PC-9 (cell line): ENCODE results near the gene PSTK. TPM values are rescaled to one million over a fixed set of nuclear protein-coding genes. Genes with fewer than 3 reads are reported as not detected.

Experiments used
- BruUV-seq: library from RNA; stranded (reverse); fragments of 400-500 nt; replicated peaks from 2 replicates; lab custom pipeline; 2021; lab: Mats Ljungman, UMichigan
- CTCF ChIA-PET: fragments of 300-600 bp; sonication (Branson Sonifier 250); formaldehyde crosslinking; loops from one replicate; lab custom pipeline; 2022; ENCODE audit warnings: antibody characterized with exemption; lab: Charles Lee
- POLR2A ChIA-PET: fragments of 300-600 bp; sonication (Branson Sonifier 250); formaldehyde crosslinking; loops from one replicate; lab custom pipeline; 2022; ENCODE audit warnings: antibody characterized with exemption; ENCODE audit not compliant: unreplicated experiment; lab: Charles Lee
- DNase-seq, 2 experiments: peaks; one replicate each; pipeline versions ENCODE4 v3.0.0 to v3.0.0-alpha.2; 2015 to 2022; ENCODE audit warnings: mixed read lengths in 1 of 2
- H2AFZ ChIP-seq: fragments of 200-600 bp; sonication (generic); 2 replicates; pipeline ENCODE4 v1.8.1; 2017; ENCODE audit warnings: antibody characterized with exemption
- H3F3A ChIP-seq: fragments of 200-600 bp; sonication (generic); 2 replicates; pipeline ENCODE4 v1.8.1; 2017; ENCODE audit warnings: antibody characterized with exemption, mild to moderate bottlenecking, low read depth; ENCODE audit not compliant: insufficient read depth
- H3K27ac ChIP-seq: fragments of 200-600 bp; sonication (generic); 2 replicates; pipeline ENCODE4 v1.6.1; 2016; ENCODE audit warnings: mixed run types
- H3K27me3 ChIP-seq: fragments of 200-600 bp; sonication (generic); 2 replicates; pipeline ENCODE4 v1.6.1; 2016; ENCODE audit warnings: low read depth, mixed run types; ENCODE audit not compliant: insufficient read depth
- H3K36me3 ChIP-seq: fragments of 200-600 bp; sonication (generic); 2 replicates; pipeline ENCODE4 v1.6.1; 2016; ENCODE audit warnings: low read depth, mixed run types
- H3K4me1 ChIP-seq: fragments of 200-600 bp; sonication (generic); replicated peaks from 2 replicates; pipeline ENCODE4 v1.6.1; 2016; ENCODE audit warnings: mixed run types; ENCODE audit not compliant: insufficient read depth
- H3K4me2 ChIP-seq: fragments of 200-600 bp; sonication (generic); 2 replicates; pipeline ENCODE4 v1.6.1; 2017; ENCODE audit warnings: mixed run types
- H3K4me3 ChIP-seq: fragments of 200-600 bp; sonication (generic); 2 replicates; pipeline ENCODE4 v1.6.1; 2016; ENCODE audit warnings: mixed run types
- H3K79me2 ChIP-seq: fragments of 200-600 bp; sonication (generic); 2 replicates; pipeline ENCODE4 v1.6.1; 2017; ENCODE audit warnings: low read depth, mixed run types
- H3K9me2 ChIP-seq: fragments of 200-600 bp; sonication (generic); 2 replicates; pipeline ENCODE4 v1.8.1; 2017; ENCODE audit warnings: mild to moderate bottlenecking; ENCODE audit not compliant: insufficient read depth
- H3K9me3 ChIP-seq: fragments of 200-600 bp; sonication (generic); 2 replicates; pipeline ENCODE4 v1.8.1; 2016; ENCODE audit warnings: low read depth; ENCODE audit not compliant: insufficient read depth
- H4K20me1 ChIP-seq: fragments of 200-600 bp; sonication (generic); 2 replicates; pipeline ENCODE4 v1.8.1; 2017; ENCODE audit not compliant: insufficient read depth
- EZH2 ChIP-seq: fragments of 200-600 bp; sonication (generic); IDR thresholded peaks from 2 replicates; pipeline ENCODE4 v1.8.0; 2017; ENCODE audit warnings: antibody characterized with exemption, low read depth
- intact Hi-C: fragments of 100-400 bp; cut with micrococcal nuclease; formaldehyde crosslinking; loops from one replicate; pipeline ENCODE4 v1.10.0; 2022; ENCODE audit not compliant: unreplicated experiment
- total RNA-seq: library from RNA; stranded (reverse); gene quantifications from 2 replicates; pipeline ENCODE4 v1.2.3, GENCODE V29; 2021
- TF ChIP-seq, protein P1 (sequence below): fragments of 200-600 bp; sonication (generic); conservative IDR thresholded peaks from 2 replicates; pipeline ENCODE4 v1.6.1; 2017; ENCODE audit warnings: mixed run types, antibody characterized with exemption, mild to moderate bottlenecking, moderate library complexity

Gene PSTK
- total RNA-seq, 1 experiment from 2014 or later: 3.4 TPM

- Histone ChIP-seq H3K36me3 (no peaks in the 10 kb centered on the region), H3K9me3 (no peaks in the 10 kb centered on the region), H3K4me1 (no peaks in the 10 kb centered on the region), H3K27me3 (no peaks in the 10 kb centered on the region), H3K4me2 (no peak overlapping the region), H3K79me2 (0 out of 2 replicates have a peak, but pooled peaks cover 2% of the 10 kb centered on the region), H2AFZ (no peak overlapping the region), H4K20me1 (no peaks in the 10 kb centered on the region), H3F3A (no peaks in the 10 kb centered on the region; the same call in 1 of the 2 replicates), H3K27ac (no peak overlapping the region), H3K9me2 (no peaks in the 10 kb centered on the region), H3K4me3 (no peak overlapping the region)
- no TSS peak for BruUV-seq
- POLR2A ChIA-PET: no interaction called here
- TF ChIP-seq EZH2: no peak
- TF ChIP-seq, protein P1, sequence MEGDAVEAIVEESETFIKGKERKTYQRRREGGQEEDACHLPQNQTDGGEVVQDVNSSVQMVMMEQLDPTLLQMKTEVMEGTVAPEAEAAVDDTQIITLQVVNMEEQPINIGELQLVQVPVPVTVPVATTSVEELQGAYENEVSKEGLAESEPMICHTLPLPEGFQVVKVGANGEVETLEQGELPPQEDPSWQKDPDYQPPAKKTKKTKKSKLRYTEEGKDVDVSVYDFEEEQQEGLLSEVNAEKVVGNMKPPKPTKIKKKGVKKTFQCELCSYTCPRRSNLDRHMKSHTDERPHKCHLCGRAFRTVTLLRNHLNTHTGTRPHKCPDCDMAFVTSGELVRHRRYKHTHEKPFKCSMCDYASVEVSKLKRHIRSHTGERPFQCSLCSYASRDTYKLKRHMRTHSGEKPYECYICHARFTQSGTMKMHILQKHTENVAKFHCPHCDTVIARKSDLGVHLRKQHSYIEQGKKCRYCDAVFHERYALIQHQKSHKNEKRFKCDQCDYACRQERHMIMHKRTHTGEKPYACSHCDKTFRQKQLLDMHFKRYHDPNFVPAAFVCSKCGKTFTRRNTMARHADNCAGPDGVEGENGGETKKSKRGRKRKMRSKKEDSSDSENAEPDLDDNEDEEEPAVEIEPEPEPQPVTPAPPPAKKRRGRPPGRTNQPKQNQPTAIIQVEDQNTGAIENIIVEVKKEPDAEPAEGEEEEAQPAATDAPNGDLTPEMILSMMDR: no peak
- CTCF ChIA-PET: no interaction called here
- intact Hi-C loops: no loop called here
- DNase-seq: no peak
Observed at GRCh38 chr10:122957474-122957873, 22.7 kb upstream of the PSTK start.

GRCh38 chr10:122962405-122962804 is 17.8 kb upstream of the PSTK start:
- no peak for TF ChIP-seq EZH2
- TF ChIP-seq, protein P1: no peak
- no peaks in the 10 kb centered on the region for H3K36me3 ChIP-seq
- no peaks in the 10 kb centered on the region; the same call in 1 of the 2 replicates for H3K9me3 ChIP-seq
- no peak overlapping the region for H3K4me3 ChIP-seq
- H3K9me2 ChIP-seq: no peaks in the 10 kb centered on the region
- intact Hi-C loops: no loop called here
- no peaks in the 10 kb centered on the region for H3K27me3 ChIP-seq
- ChIA-PET POLR2A (no interaction called here), CTCF (no interaction called here)
- H3K27ac ChIP-seq: no peak overlapping the region
- H2AFZ ChIP-seq: no peak overlapping the region
- H3K79me2 ChIP-seq: no peaks in the 10 kb centered on the region
- DNase-seq: no peak
- no peaks in the 10 kb centered on the region for H4K20me1 ChIP-seq
- H3K4me1 ChIP-seq: no peaks in the 10 kb centered on the region
- BruUV-seq: no TSS peak
- H3K4me2 ChIP-seq: no peak overlapping the region
- H3F3A ChIP-seq: no peaks in the 10 kb centered on the region

DNA sequence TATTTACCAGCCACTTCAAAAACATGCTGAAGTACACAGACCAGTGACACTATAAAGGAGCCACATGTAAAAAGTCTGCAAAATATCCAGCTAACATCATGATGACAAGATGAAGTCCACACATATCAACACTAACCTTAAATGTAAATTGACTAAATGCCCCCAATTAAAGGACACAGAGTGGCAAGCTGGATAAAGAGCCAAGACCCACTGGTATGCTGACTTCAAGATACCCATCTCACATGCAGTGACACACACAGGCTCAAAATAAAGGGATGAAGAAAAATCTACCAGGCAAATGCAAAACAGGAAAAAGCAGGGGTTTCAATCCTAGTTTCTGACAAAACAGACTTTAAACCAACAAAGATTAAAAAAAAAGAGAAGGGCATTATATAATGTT is 13.3 kb upstream of the PSTK start:
- no peaks in the 10 kb centered on the region for H3K36me3 ChIP-seq
- BruUV-seq: no TSS peak
- no peaks in the 10 kb centered on the region for H3K4me1 ChIP-seq
- intact Hi-C loops: no loop called here
- H3K9me3 ChIP-seq: no peaks in the 10 kb centered on the region; the same call in 1 of the 2 replicates
- H3K4me3 ChIP-seq: no peak overlapping the region
- no peaks in the 10 kb centered on the region for H3F3A ChIP-seq
- no peak overlapping the region for H3K4me2 ChIP-seq
- H2AFZ ChIP-seq: no peak overlapping the region
- no peak overlapping the region for H3K27ac ChIP-seq
- no peaks in the 10 kb centered on the region for H3K9me2 ChIP-seq
- ChIA-PET POLR2A (no interaction called here), CTCF (interaction anchor here (0.6 kb wide), 1 partner anchor 292 kb away, joined by 3 read pairs; no protein-coding TSS in a partner anchor)
- no peaks in the 10 kb centered on the region for H3K27me3 ChIP-seq
- H4K20me1 ChIP-seq: no peaks in the 10 kb centered on the region
- no peaks in the 10 kb centered on the region for H3K79me2 ChIP-seq
- TF ChIP-seq, protein P1: no peak
- TF ChIP-seq EZH2: no peak
- DNase-seq: no peak
